ENCODE data around the gene STX19.

The STX19 gene, protein sequence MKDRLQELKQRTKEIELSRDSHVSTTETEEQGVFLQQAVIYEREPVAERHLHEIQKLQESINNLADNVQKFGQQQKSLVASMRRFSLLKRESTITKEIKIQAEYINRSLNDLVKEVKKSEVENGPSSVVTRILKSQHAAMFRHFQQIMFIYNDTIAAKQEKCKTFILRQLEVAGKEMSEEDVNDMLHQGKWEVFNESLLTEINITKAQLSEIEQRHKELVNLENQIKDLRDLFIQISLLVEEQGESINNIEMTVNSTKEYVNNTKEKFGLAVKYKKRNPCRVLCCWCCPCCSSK

DNA sequence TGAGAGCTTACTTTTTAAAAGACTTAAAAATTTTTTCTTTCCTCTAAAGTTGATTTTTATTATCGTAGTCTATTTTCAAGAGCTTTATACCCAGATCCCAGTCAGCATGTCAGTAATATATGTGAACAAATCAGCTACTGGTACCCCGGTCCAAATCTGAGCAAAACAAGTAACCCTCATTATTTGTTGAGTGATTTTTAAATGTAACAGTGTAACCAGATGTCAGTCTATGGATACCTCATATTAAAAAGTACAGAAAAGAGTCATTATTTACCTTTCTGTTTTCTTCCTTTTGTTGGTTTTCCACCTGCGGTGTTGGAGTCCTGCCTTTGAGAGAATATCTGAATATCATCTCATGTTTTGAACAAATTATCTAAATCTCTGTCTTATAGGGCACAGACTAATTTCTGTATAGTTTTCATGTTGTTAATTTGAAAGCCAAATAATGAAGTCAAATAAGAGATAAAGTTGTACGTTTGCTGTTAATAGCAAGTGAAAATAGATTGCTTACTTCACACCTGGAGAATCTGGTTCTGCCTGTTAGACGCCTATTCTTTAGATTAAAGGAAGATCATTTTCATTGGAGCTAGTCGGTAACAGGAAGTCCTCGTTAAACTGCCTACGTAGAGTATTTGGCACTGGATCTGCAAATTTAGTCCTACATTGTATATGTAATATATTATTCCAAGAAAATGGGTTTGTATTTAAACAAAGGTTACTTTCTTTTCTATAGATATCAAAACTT, at the start of gene STX19:
Gene STX19 (minus strand): TSS at position 505 of the 745 bp plus-strand sequence. CDS start 13,328 bp downstream, outside the sequence.
- Mint-ChIP-seq H3K4me1 (no peaks in the 10 kb centered on the region), H3K4me3 (no peak within 1 kb of the TSS), H3K9me3 (no peaks in the 10 kb centered on the region), H3K27ac (no peak within 1 kb of the TSS), H3K36me3 (no peaks in the 10 kb centered on the region)
- ATAC-seq (no peak), DNase-seq (ENCODE audit: low spot score in 2 of 2) (no peak)

DNA sequence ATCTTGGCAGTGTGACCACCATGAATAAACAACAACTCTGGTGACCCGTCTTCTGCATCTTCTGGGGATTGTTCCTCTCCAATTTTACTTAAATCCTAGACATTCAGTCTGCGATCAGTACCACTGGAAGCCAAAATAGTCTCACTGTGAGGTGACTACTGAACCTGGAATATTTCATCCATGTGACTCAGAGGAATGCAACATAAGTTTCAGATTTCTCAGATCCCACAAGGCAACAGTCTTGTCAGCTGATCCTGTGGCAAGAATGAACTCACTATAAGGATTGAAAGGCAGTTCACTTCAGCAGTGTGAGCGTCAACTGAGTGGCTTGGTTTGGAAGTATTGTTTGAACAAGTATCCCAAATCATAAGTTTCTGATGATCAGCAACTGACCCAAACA, 47.7 kb upstream of the STX19 start:
- Mint-ChIP-seq H3K9me3 (no peaks in the 10 kb centered on the region), H3K27ac (no peak overlapping the region), H3K4me3 (no peak overlapping the region), H3K36me3 (peaks cover 35% of the 10 kb centered on the region), H3K4me1 (peaks cover 55% of the 10 kb centered on the region)
- no peak for ATAC-seq
- no peak for DNase-seq (ENCODE audit: low spot score in 2 of 2)

DNA sequence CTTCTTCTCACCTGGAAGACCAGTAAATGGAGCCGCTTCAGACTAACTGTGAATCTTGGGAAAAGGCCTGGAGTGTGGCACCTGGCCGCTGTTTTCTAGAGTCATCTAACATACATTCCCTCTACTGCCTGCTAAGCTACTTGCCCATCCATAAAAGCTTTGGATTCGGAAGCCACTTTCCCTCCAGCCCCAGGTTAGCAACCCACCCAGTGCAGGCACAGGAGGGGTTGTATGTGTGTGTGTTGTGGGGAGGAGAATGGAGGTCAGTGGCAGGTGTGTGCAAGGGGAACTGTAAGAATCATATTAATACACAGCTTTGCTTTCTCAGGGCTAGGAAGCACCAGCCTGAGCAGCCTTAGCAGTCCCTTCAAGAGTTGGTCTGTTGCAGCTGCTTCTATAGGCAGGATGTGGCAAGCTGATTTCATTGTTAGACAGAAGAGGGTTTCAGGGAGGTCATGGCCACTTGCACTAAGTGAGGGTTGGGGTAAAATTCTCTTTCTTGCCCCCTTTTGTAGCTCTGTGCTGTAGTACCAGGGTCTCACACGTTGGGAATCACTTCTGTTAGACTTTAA, 43.4 kb upstream of the STX19 start:
- peaks cover 59% of the 10 kb centered on the region for H3K4me1 Mint-ChIP-seq
- H3K27ac Mint-ChIP-seq = peak overlapping the region; percentile 60
- peaks cover 48% of the 10 kb centered on the region for H3K36me3 Mint-ChIP-seq
- ATAC-seq (peak; percentile 85), DNase-seq (ENCODE audit: low spot score in 2 of 2) (no peak)
- no peak overlapping the region for H3K4me3 Mint-ChIP-seq
- no peaks in the 10 kb centered on the region for H3K9me3 Mint-ChIP-seq

DNA sequence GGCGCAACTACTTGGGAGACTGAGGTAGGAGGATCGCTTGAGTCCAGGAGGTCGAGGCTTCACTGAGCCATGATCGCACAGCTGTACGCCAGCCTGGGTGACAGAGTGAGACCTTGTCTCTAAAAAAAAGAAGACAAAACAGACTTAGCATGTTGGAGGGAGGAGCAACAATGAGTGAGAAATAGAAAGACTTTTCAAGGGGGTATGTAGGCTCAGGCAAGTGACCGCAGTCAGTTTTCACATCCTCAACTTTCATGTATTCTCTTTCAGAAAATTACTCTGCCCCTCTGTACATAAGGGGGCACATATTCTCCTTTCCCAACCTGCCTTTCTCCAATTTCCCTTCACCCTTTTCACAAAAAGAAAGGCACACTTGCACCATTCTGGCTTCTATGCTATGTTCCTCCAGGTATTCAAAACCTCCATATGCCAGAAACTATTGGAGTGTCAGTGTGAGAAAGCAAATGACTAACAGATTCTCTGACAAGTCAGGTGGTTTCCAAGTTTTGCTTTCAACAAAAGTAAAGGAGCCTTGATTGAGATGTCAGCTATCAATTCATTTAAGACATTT, 42.0 kb upstream of the STX19 start:
- H3K36me3 Mint-ChIP-seq = peaks cover 58% of the 10 kb centered on the region
- peaks cover 68% of the 10 kb centered on the region for H3K4me1 Mint-ChIP-seq
- H3K27ac Mint-ChIP-seq = peak overlapping the region; percentile 60
- H3K4me3 Mint-ChIP-seq = no peak overlapping the region
- H3K9me3 Mint-ChIP-seq = no peaks in the 10 kb centered on the region
- peak; percentile 59 for ATAC-seq
- no peak for DNase-seq (ENCODE audit: low spot score in 2 of 2)

DNA sequence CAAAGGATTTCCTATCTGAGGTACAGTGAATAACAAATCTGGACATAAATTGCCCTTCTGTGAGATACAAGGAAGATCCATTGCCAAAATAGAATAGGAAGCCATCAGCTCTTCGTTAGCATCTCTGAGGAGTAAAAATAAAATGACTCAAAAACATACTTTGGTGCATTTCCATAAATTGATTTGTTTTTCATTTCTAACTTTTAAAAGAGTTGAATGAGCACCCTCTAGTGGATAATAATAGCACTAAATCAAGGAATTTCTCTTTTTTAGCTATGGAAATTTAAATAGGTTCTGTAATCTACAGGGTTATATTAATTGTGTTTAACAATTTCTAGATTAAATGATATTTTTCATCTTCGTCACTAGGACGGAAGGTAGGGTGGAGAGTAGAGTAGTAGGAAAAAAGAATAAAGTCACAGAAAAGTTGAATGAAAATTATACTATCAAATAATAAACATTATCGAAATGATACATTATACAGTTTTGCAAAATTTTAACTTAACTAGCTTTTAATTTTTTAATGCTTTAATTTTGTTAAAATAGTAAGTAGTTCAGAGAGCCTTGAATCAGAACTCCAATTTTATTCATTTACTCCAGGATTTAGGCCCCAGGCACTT, 40.9 kb upstream of the STX19 start:
- DNase-seq (ENCODE audit: low spot score in 2 of 2) = no peak
- Mint-ChIP-seq H3K4me3 (no peak overlapping the region), H3K27ac (no peak overlapping the region)

DNA sequence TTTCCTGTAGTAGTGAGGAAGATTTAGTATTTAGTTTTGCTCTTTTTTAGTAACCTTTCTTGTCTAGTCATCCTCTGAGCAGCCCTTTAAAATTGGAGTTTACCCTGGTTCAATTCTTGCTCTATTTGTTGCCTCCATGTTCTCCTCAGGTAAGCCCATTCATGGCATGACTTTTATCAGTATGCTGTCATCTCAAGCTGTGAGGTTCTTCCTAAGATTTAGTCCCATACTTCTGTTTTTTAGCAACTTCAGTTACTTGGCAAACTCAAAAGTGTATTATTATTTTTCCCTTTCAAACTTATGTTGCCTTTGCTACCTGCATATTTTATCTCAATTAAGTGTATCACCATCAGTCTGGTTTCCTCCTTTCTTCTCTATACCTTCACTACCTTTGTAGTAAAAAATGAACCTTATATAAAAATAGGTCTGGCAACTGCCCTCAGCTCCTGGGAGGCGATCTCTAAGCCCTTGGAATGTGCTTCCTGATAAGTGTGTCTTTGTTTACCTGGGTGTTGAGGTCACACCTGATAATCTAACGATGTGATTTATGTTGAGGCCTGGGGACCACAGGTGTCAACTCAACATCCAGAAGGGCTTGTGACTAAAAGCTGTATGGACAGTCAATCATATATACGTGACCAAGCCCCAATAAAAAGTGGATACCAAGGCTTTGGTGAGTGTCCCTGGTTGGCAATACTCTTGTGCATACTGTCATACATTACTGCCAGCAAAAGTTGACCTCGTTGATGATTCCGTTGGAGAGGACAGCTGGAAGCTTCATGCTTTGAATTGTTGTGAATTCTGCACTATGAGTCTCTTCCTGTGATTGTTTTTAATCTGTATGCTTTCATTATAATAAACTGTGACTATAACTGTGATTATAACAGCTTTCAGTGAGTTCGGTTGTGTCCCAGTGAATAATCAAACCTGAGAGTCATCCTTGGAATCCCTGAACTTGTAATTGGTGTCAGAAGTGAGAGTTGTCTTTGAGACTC, 38.4 kb upstream of the STX19 start:
- ATAC-seq (no peak), DNase-seq (ENCODE audit: low spot score in 2 of 2) (no peak)
- H3K4me1 Mint-ChIP-seq = peaks cover 63% of the 10 kb centered on the region
- peaks cover 77% of the 10 kb centered on the region for H3K36me3 Mint-ChIP-seq
- no peaks in the 10 kb centered on the region for H3K9me3 Mint-ChIP-seq
- H3K27ac Mint-ChIP-seq = peak overlapping the region; percentile 84
- H3K4me3 Mint-ChIP-seq = no peak overlapping the region

More for the DNA sequence above, 40.9 kb upstream of the STX19 start:
- Mint-ChIP-seq H3K4me1 (peaks cover 70% of the 10 kb centered on the region), H3K36me3 (peaks cover 62% of the 10 kb centered on the region), H3K9me3 (no peaks in the 10 kb centered on the region)
- ATAC-seq = no peak

DNA sequence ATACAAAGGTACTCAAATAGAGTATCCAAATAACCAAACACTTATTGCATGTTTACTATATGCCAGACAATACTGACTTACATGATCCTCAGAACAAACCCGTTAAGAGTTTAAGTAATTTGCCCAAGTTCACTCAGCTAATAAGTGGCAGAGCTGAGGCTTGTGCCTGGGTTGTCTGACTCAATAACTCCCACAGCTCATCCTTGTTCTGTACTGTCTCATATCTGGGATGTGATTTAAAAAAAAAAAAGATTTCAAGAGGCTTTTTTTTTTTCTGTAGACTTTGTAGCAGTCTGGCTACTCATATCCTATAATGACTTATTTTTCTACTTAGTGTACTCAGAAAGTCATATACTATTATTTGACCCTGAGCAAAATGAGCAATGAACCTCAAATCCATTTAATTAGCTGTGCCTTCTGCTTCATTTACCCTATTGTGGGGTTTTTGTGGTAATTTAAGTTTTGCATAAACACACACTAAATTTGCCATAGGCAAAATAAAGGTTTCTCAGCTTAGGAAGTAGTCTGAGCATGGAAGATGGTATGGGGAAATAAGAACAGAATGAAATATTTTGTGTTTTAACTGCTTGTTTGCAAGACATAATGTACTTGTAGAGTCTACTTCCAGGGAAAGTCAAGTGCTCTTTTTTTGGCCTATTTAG, 37.6 kb upstream of the STX19 start:
- Mint-ChIP-seq H3K36me3 (peaks cover 71% of the 10 kb centered on the region), H3K9me3 (no peaks in the 10 kb centered on the region), H3K27ac (peak overlapping the region; percentile 84), H3K4me1 (peaks cover 55% of the 10 kb centered on the region), H3K4me3 (no peak overlapping the region)
- ATAC-seq (peak; percentile 62), DNase-seq (ENCODE audit: low spot score in 2 of 2) (no peak)

DNA sequence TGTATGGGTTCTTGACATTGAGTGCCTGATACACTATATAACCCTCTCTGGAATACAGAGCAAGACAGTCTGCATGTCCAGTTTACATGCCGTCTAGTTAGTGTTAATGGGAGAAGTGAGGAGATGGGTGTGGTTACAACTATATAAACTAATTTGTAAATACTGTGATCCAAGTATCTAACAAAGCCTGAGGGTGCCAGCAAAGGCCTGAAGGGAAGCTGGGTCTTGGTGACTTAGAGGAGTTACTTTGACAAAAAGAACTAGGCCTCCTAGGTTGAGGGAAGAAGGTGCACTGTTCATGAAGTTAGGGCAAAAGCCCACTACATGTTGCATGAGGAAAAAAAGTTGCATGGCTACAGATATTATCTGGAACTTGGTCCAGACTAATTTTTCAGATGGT, 36.7 kb upstream of the STX19 start:
- H3K4me1 Mint-ChIP-seq = peaks cover 47% of the 10 kb centered on the region
- DNase-seq (ENCODE audit: low spot score in 2 of 2) = no peak
- H3K4me3 Mint-ChIP-seq = peak overlapping the region; percentile 95

DNA sequence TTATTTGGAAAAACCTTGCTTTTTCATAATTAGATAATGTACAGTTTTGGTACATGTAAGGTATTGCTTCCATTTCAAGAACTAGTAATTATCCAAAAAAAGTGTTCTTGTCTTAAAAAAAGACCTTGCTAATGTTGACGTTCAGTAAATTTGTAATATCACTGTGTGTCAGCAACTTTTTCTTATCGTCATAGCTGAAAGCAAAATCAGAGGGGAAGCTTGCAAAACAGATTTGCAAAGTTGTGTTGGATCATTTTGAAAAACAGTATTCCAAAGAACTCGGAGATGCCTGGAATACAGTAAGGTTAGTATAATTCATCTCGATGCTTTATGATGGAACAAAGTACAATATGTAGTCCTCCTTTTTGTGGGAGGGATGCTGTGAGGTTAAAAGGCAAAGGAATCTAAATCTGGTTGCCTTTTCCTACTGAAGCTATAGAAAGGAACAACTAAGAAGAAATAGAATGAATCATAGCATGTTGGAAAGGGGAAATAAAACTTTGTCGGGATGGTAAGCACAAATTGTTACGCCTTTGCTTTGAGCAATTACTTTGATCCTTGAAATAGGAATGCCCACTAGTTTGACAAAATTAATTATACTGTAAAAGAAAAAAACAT, 36.0 kb upstream of the STX19 start:
- H3K36me3 Mint-ChIP-seq = peaks cover 85% of the 10 kb centered on the region

More for the DNA sequence above, 36.7 kb upstream of the STX19 start:
- no peak for ATAC-seq
- H3K27ac Mint-ChIP-seq = peak overlapping the region; percentile 65
- H3K9me3 Mint-ChIP-seq = no peaks in the 10 kb centered on the region
- peaks cover 77% of the 10 kb centered on the region for H3K36me3 Mint-ChIP-seq

DNA sequence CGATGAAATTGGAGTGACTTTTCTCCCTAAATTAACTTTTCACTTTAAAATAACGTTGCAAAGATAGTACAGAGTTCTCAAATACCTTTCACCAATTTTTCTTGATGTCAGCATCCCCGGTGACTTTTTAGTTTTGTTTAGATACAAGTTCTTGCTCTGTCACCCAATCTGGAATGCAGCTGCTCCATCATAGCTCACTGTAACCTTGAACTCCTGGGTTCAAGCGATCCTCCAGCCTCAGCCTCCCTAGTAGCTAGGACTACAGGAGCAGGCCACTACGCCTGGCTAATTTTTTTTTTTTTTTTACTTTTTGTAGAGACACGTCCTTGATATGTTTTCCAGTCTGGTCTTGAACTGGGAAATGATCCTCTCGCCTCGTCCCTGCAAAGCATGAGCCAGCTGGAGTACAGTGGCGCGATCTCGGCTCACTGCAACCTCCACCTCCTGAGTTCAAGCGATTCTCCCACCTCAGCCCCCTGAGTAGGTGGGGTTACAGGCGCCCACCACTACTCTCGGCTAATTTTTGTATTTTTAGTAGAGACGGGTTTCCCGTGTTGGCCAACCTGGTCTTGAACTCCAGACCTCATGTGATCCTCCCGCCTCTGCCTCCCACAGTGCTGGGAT, 35.2 kb upstream of the STX19 start:
- peaks cover 88% of the 10 kb centered on the region for H3K36me3 Mint-ChIP-seq
- peak overlapping the region; percentile 95 for H3K4me3 Mint-ChIP-seq
- peaks cover 40% of the 10 kb centered on the region for H3K4me1 Mint-ChIP-seq
- H3K9me3 Mint-ChIP-seq = no peaks in the 10 kb centered on the region
- no peak for DNase-seq (ENCODE audit: low spot score in 2 of 2)
- H3K27ac Mint-ChIP-seq = peak overlapping the region; percentile 100
- no peak for ATAC-seq

More for the DNA sequence above, 36.0 kb upstream of the STX19 start:
- Mint-ChIP-seq H3K4me3 (peak overlapping the region; percentile 95), H3K4me1 (peaks cover 45% of the 10 kb centered on the region), H3K9me3 (no peaks in the 10 kb centered on the region), H3K27ac (peak overlapping the region; percentile 100)
- no peak for ATAC-seq
- no peak for DNase-seq (ENCODE audit: low spot score in 2 of 2)

DNA sequence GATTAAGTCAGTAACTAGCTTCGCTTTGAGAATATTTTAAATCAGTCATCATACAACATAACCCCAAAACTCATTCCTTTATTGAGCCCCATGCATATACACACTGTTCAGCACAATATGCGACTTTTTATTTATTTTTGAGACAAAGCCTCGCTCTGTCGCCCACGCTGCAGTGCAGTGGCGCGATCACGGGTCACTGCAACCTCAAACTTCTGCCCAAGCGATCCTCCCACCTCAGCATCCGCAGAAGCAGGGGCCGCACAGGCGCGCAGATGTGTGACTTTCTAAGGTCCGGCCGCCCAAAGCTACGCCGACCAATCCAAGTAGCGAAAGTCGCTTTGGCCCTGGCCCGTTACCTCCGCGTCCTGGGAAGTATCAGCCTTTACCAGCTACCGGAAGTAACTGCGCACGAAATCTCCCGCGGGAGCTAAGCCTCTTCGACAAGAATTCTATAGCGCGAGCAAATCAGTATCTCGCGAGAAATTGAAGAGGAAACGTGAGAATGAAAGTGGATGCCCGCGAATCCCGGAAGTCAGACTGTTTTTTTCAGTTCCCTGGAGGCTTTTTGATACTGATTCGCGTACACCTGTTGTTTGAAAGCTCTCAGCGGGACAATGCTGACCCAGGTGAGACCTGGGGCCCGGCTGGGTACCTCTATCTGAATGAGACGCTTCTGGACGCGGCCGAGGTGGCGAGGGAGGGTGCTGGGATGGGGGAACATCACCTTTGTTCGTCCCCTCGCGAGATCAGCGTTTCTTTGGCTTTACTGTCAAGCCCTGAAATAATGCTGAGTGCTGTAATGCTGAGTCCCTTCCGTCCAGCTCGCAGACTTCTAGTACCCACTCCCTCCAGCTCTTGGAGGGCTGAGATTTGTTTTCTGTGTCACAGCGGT, 34.4 kb upstream of the STX19 start, which contains the start of the genes DHFR2 and NSUN3:
Gene DHFR2 (minus strand): TSS at position 404 of the 892 bp plus-strand sequence. CDS start 1,405 bp downstream, outside the sequence.
Gene NSUN3 (plus strand): TSS at position 549 of the 892 bp plus-strand sequence. CDS start 66 bp downstream, at position 615.
- DNase-seq (ENCODE audit: low spot score in 2 of 2) = peak; percentile 72 to 90
- peak; percentile 89 for ATAC-seq
- Mint-ChIP-seq H3K9me3 (no peaks in the 10 kb centered on the region), H3K4me1 (peaks cover 37% of the 10 kb centered on the region), H3K27ac (peak within 1 kb of the TSS; percentile 100), H3K4me3 (peak within 1 kb of the TSS; percentile 95), H3K36me3 (peaks cover 79% of the 10 kb centered on the region)

DNA sequence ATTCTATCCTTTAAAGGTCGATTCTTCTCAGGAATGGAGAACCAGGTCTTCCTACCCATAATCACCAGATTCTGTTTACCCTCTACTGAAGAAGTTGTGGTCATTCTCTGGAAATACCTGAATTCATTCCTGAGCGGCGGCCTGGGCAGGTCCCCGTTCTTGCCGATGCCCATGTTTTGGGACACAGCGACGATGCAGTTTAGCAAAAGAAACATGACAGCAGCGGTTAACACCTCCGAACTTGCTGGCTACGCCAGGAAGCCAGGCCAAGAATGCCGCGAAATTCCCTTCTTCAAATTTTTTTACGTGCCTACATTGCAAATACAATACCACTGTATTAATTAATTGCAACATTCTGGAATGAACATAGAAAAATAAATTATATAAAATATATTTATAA, 32.9 kb upstream of the STX19 start:
- Mint-ChIP-seq H3K4me1 (peaks cover 22% of the 10 kb centered on the region), H3K9me3 (no peaks in the 10 kb centered on the region)

More for the DNA sequence above, 32.9 kb upstream of the STX19 start:
- DNase-seq (ENCODE audit: low spot score in 2 of 2) (no peak), ATAC-seq (no peak)
- no peak overlapping the region for H3K27ac Mint-ChIP-seq
- H3K4me3 Mint-ChIP-seq = no peak overlapping the region
- H3K36me3 Mint-ChIP-seq = peaks cover 65% of the 10 kb centered on the region

Measured in stimulated activated effector memory CD8-positive, alpha-beta T cell treated with anti-CD3 and anti-CD28 coated beads, Interleukin-12 subunit alpha, Interleukin-12 subunit beta, amount 100 ng/mL, for 72 hours (primary cell).